Spinal cord (tissue), 10 donors: ENCODE data around the gene OR1F1. TPM values are rescaled to one million over a fixed set of nuclear protein-coding genes. Genes with fewer than 3 reads are reported as not detected.

Experiments
- DNase-seq, 6 donors: peaks; one replicate each; pipeline versions ENCODE4 v3.0.0 to v3.0.0-alpha.2; 2013 to 2015; ENCODE audit warnings: low spot score in 6 of 6, low read depth in 4 of 6
- H3K27ac ChIP-seq: one replicate; pipeline ENCODE4 v1.5.1; 2013; ENCODE audit warnings: low read depth, low read length, control low read depth
- H3K27me3 ChIP-seq: one replicate; pipeline ENCODE4 v1.6.1; 2013; ENCODE audit warnings: low read length; ENCODE audit not compliant: control insufficient read depth, insufficient read depth
- H3K36me3 ChIP-seq: one replicate; pipeline ENCODE4 v1.6.1; 2013; ENCODE audit warnings: low read length; ENCODE audit not compliant: control insufficient read depth, insufficient read depth
- H3K4me1 ChIP-seq: one replicate; pipeline ENCODE4 v1.6.1; 2013; ENCODE audit warnings: low read length; ENCODE audit not compliant: control insufficient read depth, insufficient read depth
- H3K4me3 ChIP-seq: one replicate; pipeline ENCODE4 v1.5.1; 2013; ENCODE audit warnings: low read depth, low read length, control low read depth
- H3K9me3 ChIP-seq: one replicate; pipeline ENCODE4 v1.6.1; 2013; ENCODE audit warnings: low read length; ENCODE audit not compliant: control insufficient read depth, insufficient read depth
- WGBS: methylation state at CpG from one replicate; pipeline ENCODE4 v1.1.5; 2013; ENCODE audit warnings: missing lambda C conversion rate; ENCODE audit not compliant: insufficient coverage; 5-methylcytosine and 5-hydroxymethylcytosine counted together
- polyA plus RNA-seq, 2 donors: library from polyadenylated mRNA; unstranded; fragments of 120-200 nt; gene quantifications; one replicate each; pipeline ENCODE4 v1.2.1, GENCODE V29; 2013; ENCODE audit not compliant: insufficient read length in 2 of 2
- total RNA-seq, 2 donors: library from RNA; depleted of rRNA in 1 of 2; stranded (reverse); fragments of 120-200 nt in 1 of 2; fragments of >200 nt in 1 of 2; gene quantifications; one replicate each; pipeline versions ENCODE4 v1.2.3 to v1.2.4, GENCODE V29; 2013 to 2014
- donor health status: healthy.

The OR1F1 gene
- total and polyA plus RNA-seq, 4 donors, result 0.20 to 2.4 (median 1.8) TPM; not detected in 1

GRCh38 chr16:3186946-3187690 is 886 bp upstream of the OR1F1 start:
- WGBS, result 71% methylated on average over 14 of the region's 23 CpGs

GRCh38 chr16:3188675-3188924 is 596 bp downstream of the OR1F1 start:
- WGBS, result 0% methylated on average over 13 of the region's 13 CpGs
- peaks cover 2% of the 10 kb centered on the region for H3K36me3 ChIP-seq
- H3K4me1 ChIP-seq, result peaks cover 43% of the 10 kb centered on the region
- no peak for DNase-seq
- H3K4me3 ChIP-seq, result peak overlapping the region; percentile 46
- peaks cover under 1% of the 10 kb centered on the region for H3K9me3 ChIP-seq
- H3K27ac ChIP-seq, result no peak overlapping the region
- peaks cover 93% of the 10 kb centered on the region for H3K27me3 ChIP-seq

More at GRCh38 chr16:3186946-3187690, 886 bp upstream of the OR1F1 start:
- H3K27ac ChIP-seq, result no peak overlapping the region
- no peak for DNase-seq
- no peaks in the 10 kb centered on the region for H3K9me3 ChIP-seq
- peaks cover 55% of the 10 kb centered on the region for H3K4me1 ChIP-seq
- peaks cover 93% of the 10 kb centered on the region for H3K27me3 ChIP-seq
- H3K4me3 ChIP-seq, result no peak overlapping the region
- H3K36me3 ChIP-seq, result no peaks in the 10 kb centered on the region

GRCh38 chr16:3188925-3189825 is 1.2 kb downstream of the OR1F1 start:
- peak in 2 of 6 donors; percentile 63 to 72 for DNase-seq
- under 1% methylated on average over 56 of the region's 61 CpGs for WGBS
- Histone ChIP-seq H3K27me3 (peaks cover 93% of the 10 kb centered on the region), H3K4me3 (peak overlapping the region; percentile 46), H3K27ac (no peak overlapping the region), H3K4me1 (peaks cover 37% of the 10 kb centered on the region), H3K9me3 (peaks cover 1% of the 10 kb centered on the region), H3K36me3 (peaks cover 2% of the 10 kb centered on the region)

- peaks cover 93% of the 10 kb centered on the region for H3K27me3 ChIP-seq
- no peak for DNase-seq
- no peak overlapping the region for H3K27ac ChIP-seq
- peaks cover 36% of the 10 kb centered on the region for H3K4me1 ChIP-seq
- WGBS, result 21% methylated on average over 4 of the region's 11 CpGs
- peaks cover 2% of the 10 kb centered on the region for H3K36me3 ChIP-seq
- H3K9me3 ChIP-seq, result peaks cover 1% of the 10 kb centered on the region
- H3K4me3 ChIP-seq, result no peak overlapping the region
Observed at GRCh38 chr16:3189869-3190268, 1.9 kb downstream of the OR1F1 start.

- Histone ChIP-seq H3K9me3 (peaks cover 1% of the 10 kb centered on the region), H3K27ac (no peak overlapping the region), H3K36me3 (peaks cover 2% of the 10 kb centered on the region), H3K27me3 (peaks cover 97% of the 10 kb centered on the region), H3K4me3 (no peak overlapping the region), H3K4me1 (peaks cover 36% of the 10 kb centered on the region)
- WGBS, result 4% methylated on average over 9 of the region's 16 CpGs
- peak in 1 of 6 donors; percentile 15 for DNase-seq
Observed at GRCh38 chr16:3190949-3191353, 2.9 kb downstream of the OR1F1 start.

- H3K27me3 ChIP-seq, result peaks cover 91% of the 10 kb centered on the region
- H3K9me3 ChIP-seq, result peaks cover 1% of the 10 kb centered on the region
- no peak for DNase-seq
- peaks cover 2% of the 10 kb centered on the region for H3K36me3 ChIP-seq
- H3K4me1 ChIP-seq, result peaks cover 32% of the 10 kb centered on the region
- no peak overlapping the region for H3K4me3 ChIP-seq
- 36% methylated on average over 32 of the region's 36 CpGs for WGBS
- no peak overlapping the region for H3K27ac ChIP-seq
Observed at GRCh38 chr16:3192476-3193019, 4.5 kb downstream of the OR1F1 start.

GRCh38 chr16:3193221-3194212 is 5.5 kb downstream of the OR1F1 start:
- peaks cover 1% of the 10 kb centered on the region for H3K9me3 ChIP-seq
- 63% methylated on average over 47 of the region's 49 CpGs for WGBS
- H3K27me3 ChIP-seq, result peaks cover 86% of the 10 kb centered on the region
- H3K36me3 ChIP-seq, result peaks cover 2% of the 10 kb centered on the region
- H3K4me1 ChIP-seq, result peaks cover 26% of the 10 kb centered on the region
- no peak overlapping the region for H3K27ac ChIP-seq
- DNase-seq, result no peak
- H3K4me3 ChIP-seq, result no peak overlapping the region

- Histone ChIP-seq H3K36me3 (peaks cover 2% of the 10 kb centered on the region), H3K4me3 (no peak overlapping the region), H3K27me3 (peaks cover 80% of the 10 kb centered on the region), H3K9me3 (peaks cover 1% of the 10 kb centered on the region), H3K27ac (no peak overlapping the region), H3K4me1 (peaks cover 15% of the 10 kb centered on the region)
- WGBS, result 78% methylated on average over 16 of the region's 20 CpGs
- no peak for DNase-seq
Observed at GRCh38 chr16:3194792-3195191, 6.8 kb downstream of the OR1F1 start.

GRCh38 chr16:3195975-3196374 is 8.0 kb downstream of the OR1F1 start:
- Histone ChIP-seq H3K27ac (no peak overlapping the region), H3K27me3 (peaks cover 68% of the 10 kb centered on the region), H3K4me3 (no peak overlapping the region), H3K9me3 (peaks cover 1% of the 10 kb centered on the region), H3K36me3 (peaks cover 2% of the 10 kb centered on the region), H3K4me1 (peaks cover 8% of the 10 kb centered on the region)
- DNase-seq, result no peak
- WGBS, result 71% methylated on average over 8 of the region's 10 CpGs
